Activated T-cell treated with anti-CD3 and anti-CD28 coated beads for 4 hours (primary cell): Measurements from ENCODE around the gene TNFRSF9.
"Not testable (repeated sequence)": the region's sequence is repeated elsewhere in the genome, so short reads cannot be mapped to it uniquely, and the experiment has no call there.

Experiments used
- DNase-seq: peaks from one replicate; pipeline ENCODE4 v3.0.0-alpha.2; 2020

TNFRSF9 gene

DNA sequence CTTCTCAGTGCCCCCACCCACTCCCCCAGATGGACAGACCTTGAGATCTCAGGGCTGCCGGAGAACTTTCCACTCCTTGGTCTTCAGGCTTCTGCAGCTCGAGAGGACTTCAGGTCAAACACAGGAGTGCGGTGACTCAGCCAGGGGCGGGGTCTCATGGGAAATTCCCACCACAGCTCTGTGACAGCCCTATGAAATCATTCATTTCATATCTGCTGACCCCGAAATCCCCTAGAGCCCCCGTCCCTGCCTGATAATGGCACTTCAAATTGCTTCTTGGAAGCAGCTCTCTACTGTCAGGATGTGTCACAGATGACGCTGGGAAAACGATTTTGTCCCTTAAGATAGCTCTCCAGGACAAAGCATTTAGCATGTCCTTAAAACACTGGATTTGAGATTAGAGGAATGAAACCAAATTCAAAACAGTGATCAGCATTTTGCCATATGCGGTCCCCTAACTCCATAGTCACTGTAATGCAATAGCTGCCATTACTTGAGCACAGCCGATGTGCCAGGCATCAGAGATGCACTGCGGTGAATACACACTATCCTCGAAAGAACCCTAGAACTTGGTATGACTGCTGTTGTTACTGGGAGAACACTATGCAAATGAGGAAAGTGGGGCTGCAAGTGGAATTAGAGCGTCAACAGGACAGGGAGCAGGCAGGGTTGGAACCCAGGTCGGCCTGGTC, at the start of gene TNFRSF9:
Gene TNFRSF9 (minus strand): TSS at position 95 of the 692 bp plus-strand sequence. CDS start 845 bp downstream, outside the sequence.
- DNase-seq = peak; percentile 80

DNA sequence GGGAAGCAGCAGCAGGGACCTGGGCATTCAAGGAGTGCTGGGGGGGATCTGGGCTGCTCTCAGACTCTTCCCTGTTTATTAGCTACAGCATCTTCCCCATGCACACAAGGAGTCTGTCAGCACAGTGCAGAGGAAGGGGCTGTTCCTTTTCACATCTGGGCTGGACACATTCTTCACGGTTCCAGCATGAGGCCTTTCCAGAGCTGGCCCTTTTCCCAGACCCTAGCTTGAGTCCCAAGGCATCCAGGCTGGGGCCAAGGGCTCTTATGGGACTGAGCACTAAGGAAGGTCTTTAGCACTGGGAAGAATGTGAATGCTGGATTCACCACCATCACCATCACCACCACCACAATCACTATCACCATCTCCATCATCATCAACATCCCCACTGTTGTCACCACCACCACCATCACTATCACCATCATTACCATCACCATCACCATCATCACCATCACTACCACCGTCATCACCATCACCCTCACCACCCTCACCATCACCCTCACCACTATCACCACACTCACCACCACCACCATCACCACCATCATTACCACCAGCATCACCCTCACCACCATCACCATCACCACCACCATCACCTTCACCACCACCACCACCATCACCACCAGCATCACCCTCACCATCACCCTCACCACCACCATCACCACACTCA, 49.3 kb upstream of the TNFRSF9 start:
- DNase-seq = no peak

DNA sequence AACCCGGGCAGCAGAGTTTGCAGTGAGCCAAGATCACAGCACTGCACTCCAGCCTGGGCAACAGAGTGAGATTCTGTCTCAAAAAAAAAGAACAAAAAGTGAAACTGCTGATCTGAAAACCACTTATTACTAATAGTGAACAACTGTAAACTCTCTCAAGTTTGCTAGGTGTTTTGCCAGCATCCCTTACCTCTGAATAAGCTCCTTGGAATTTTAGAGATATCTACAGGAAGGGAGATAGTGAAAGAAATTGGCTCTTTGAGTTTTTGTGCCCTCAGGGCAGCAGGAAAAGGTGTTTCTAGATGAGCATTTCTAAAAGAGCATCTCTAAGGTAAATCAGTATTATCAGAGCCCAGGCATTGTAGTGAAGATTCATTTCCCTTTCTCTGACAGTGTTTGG, 47.9 kb upstream of the TNFRSF9 start:
- DNase-seq = no peak

DNA sequence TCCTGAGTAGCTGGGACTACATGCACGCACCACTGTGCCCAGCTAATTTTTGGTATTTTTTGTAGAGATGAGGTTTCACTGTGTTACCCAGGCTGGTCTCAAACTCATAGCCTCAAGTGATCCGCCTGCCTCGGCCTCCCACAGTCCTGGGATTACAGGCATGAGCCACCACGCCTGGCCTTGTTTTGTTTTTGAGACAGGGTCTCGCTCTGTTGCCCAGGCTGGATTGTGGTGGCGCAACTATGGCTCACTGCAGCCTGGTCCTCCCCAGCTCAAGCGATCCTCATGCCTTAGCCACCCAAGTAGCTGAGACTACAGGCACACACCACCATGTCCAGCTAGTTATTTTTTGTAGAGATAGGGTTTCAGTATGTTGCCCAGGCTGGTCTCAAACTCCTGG, 46.9 kb upstream of the TNFRSF9 start:
- no peak for DNase-seq

- no peak for DNase-seq
Observed at GRCh38 chr1:7985851-7986612, 45.4 kb upstream of the TNFRSF9 start.

GRCh38 chr1:7984811-7985210, 44.2 kb upstream of the TNFRSF9 start:
- DNase-seq = no peak

GRCh38 chr1:7983086-7983778, 42.6 kb upstream of the TNFRSF9 start:
- no peak for DNase-seq

- DNase-seq = no peak
Observed at GRCh38 chr1:7980984-7981383, 40.3 kb upstream of the TNFRSF9 start.

DNA sequence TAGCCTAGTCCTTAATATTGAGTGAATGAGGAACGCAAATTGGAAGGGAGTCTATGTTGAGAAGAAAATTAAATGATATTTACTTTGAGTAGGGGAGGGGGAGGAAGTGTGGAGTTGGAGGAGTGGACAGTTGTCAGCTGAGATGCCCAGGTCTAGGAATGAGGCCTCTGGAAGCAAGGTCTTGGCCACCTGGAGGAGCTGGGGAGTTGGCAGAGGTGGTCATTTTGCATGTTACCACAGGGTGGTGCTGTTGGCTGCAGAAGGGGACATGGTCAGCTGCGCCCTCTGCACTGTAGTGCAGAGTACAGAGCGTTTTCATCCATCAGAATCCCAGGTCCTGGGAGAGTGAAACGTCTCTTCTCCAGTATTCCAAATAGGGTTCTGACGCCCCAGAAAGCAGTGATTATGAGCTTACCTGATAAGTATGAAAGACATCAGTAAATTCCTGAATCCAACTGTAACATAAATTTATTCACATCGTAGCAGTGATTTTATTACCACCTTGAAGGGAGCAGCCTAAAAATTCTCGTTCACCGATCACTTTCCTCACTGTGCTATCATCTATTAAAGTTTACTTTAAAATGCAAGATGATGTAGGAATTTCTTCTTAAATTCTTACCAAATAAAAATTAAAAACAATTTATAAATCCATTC, 34.7 kb upstream of the TNFRSF9 start:
- no peak for DNase-seq

GRCh38 chr1:7973086-7973485, 32.4 kb upstream of the TNFRSF9 start:
- DNase-seq = no peak

DNA sequence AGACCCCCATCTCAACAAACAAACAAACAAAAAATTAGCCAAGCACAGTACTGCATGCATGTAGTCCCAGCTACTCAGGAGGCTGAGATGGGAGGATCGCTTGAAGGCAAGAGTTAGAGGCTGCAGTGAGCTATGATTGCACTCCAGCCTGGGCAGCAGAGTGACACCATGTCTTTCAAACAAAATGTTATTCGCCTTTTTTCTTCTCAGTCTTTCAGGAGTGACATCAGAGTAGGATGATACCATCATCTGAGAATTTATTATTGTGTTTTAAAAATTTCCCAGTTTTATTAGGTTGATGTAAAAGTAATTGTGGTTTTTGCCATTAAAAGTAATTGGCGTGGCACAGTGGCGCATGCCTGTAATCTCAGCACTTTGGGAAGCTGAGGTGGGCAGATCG, 31.6 kb upstream of the TNFRSF9 start:
- DNase-seq = no peak

DNA sequence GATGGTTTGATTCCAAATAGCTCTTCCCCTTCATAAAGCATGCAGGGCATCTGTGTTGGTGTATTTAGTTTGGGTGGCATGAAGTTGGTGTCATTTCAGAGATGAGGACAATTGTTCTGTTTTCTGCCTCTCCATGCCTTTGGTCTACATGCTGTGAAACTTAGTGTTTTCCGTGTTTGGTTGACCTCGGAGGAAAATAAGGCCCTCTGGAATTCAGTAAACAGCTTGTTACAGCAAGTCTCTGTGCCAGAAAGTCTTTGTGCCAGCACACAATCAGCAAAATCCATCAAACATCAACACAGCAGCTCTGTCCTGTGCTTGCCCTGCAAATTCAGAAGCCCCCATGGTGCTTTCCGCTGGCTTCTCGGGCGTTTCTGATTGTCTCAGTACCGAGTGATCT, 30.4 kb upstream of the TNFRSF9 start:
- DNase-seq = no peak

DNA sequence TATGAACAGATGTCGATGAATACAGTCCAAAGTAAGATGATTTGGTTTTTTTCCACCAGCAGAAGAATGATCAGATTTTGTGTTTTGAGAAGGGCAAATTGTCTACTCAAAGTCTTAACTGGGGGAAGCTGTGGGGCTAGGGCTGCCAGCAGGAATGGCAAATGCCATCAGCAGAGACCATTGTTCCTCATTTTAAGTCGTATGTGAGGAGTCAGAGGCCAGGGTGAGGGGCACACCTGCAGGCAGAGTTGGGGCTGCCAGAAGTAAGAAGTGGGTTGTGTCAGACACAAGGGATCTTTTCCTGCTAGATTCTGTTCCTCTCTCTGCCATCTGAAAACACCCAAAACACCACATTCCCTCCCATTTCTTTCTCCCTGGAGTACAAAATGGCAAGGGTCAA, 29.6 kb upstream of the TNFRSF9 start:
- DNase-seq = no peak

DNA sequence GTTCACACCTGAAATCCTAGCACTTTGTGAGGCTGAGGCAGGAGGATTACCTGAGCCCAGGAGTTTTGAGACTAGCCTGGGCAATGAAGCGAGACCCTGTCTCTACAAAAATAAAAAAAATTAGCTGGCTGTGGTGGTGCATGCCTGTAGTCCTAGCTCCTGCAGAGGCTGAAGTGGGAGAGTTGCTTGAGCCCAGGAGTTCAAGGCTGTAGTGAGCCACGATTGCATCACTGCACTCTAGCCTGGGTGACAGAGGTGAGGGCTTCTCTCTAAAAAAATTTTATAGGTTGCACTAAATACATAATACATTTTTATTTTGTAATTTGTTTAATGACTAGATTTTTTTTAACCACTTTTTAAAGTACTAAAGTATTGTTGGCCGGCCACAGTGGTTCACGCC, 27.0 kb upstream of the TNFRSF9 start:
- DNase-seq = no peak

DNA sequence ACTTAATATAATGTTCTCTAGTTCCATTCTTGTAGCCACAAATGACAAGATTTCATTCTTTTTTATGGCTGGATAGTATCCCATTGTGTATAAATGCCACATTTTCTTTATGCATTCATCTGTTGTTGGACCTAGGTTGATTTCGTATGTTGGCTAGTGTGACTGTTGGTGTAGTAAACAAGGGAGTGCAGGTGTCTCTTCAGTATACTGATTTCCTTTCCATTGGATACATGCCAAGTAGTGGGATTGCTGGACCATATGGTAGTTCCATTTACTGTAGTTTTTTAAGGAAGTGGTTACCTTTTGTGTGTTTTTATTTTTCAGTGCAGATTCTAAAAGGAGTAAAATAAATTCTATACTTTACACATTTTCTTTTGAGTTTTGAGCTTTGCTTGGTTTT, 26.6 kb upstream of the TNFRSF9 start:
- DNase-seq = no peak

DNA sequence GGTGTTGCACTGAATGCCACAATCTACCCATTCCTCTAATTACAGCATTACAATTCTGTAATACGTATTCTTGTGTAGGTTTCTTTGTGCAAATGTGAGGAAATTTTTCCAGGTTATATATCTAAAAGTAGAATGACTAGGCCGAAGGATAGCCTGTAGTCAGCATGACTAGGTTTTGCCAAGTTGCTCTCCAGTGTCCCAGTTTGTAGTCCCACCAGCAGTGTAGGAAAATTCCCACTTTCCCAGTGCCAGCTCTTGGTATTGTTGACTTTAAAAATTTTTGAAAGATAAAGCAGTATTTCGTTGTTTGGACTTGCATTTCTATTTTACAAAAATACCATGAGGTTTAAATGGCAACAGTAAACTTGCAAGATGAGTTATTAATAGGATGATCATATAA, 23.8 kb upstream of the TNFRSF9 start:
- no peak for DNase-seq

- not testable (repeated sequence) for DNase-seq
Observed at GRCh38 chr1:7963841-7964240, 23.2 kb upstream of the TNFRSF9 start.

GRCh38 chr1:7963378-7963730, 22.7 kb upstream of the TNFRSF9 start:
- not testable (repeated sequence) for DNase-seq

- no peak for DNase-seq
Observed at GRCh38 chr1:7962636-7963377, 22.2 kb upstream of the TNFRSF9 start.

- peak; percentile 38 for DNase-seq
Observed at GRCh38 chr1:7962014-7962335, 21.3 kb upstream of the TNFRSF9 start.

- DNase-seq = peak; percentile 99
Observed at GRCh38 chr1:7961216-7962013, 20.8 kb upstream of the TNFRSF9 start, which contains the start of gene PARK7. PARK7 (plus strand) TSS chr1:7961711; CDS start chr1:7962786, 1,075 bp downstream.
